GM18951 (cell line): ENCODE results near the gene SMPD3.

ENCODE experiments used
- POLR2A ChIP-seq: IDR thresholded peaks from 4 replicates; pipeline ENCODE4 v1.6.1; 2011; ENCODE audit warnings: mild to moderate bottlenecking; ENCODE audit not compliant: insufficient read length, insufficient read depth; ENCODE audit errors: extremely low read depth
- in situ Hi-C: fragments of 300-500 bp; cut with MboI; formaldehyde crosslinking; loops from one replicate; pipeline ENCODE4 v1.12.0; 2022; ENCODE audit warnings: low sequenced_read_pairs, mixed read lengths, inconsistent platforms; ENCODE audit not compliant: unreplicated experiment

The SMPD3 gene

GRCh38 chr16:68367440-68367839 lies 80.9 kb downstream of the SMPD3 start:
- no peak for TF ChIP-seq POLR2A
- in situ Hi-C loops: no loop called here

- in situ Hi-C loops: no loop called here
Observed at GRCh38 chr16:68367030-68367429, 81.3 kb downstream of the SMPD3 start.

GRCh38 chr16:68366062-68366461 lies 82.2 kb downstream of the SMPD3 start:
- in situ Hi-C loops: no loop called here
- no peak for TF ChIP-seq POLR2A

More at GRCh38 chr16:68367030-68367429, 81.3 kb downstream of the SMPD3 start:
- TF ChIP-seq POLR2A: no peak

DNA sequence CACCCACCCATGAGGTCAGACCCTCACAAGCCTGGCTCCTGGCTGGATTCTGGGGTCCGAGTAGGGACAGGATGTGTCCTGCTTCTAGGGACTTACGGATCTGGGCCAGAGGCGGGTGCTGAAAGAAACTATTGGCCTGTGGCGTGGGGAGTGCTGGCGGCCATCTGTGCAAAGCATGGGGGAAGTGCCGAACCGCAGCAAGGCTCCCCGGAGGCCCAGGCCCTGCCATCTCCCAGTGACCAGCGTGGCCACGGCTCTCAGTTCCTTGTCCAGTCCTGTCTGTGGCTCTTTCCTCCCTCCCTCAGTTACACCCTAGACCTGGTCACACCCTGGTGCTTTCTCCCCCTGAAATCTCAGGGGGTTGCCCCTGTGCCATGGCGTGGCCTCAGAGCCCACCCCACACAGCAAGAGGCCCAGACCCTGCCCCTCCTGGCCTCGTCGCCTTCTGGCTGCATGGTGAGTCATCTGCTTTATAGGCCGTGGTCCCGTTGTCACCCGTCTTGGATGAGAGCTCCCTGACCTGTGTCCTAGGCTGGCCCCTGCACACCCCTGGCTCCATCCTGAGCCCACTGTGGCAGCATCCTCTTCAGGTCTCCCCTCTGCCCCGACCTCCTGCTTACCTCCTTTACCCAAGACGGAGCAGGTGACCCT lies 83.0 kb downstream of the SMPD3 start:
- TF ChIP-seq POLR2A: no peak
- in situ Hi-C loops: no loop called here

GRCh38 chr16:68364561-68364998 lies 83.7 kb downstream of the SMPD3 start:
- in situ Hi-C loops: no loop called here
- TF ChIP-seq POLR2A: no peak

GRCh38 chr16:68363658-68364521 lies 84.4 kb downstream of the SMPD3 start:
- no peak for TF ChIP-seq POLR2A
- in situ Hi-C loops: no loop called here

DNA sequence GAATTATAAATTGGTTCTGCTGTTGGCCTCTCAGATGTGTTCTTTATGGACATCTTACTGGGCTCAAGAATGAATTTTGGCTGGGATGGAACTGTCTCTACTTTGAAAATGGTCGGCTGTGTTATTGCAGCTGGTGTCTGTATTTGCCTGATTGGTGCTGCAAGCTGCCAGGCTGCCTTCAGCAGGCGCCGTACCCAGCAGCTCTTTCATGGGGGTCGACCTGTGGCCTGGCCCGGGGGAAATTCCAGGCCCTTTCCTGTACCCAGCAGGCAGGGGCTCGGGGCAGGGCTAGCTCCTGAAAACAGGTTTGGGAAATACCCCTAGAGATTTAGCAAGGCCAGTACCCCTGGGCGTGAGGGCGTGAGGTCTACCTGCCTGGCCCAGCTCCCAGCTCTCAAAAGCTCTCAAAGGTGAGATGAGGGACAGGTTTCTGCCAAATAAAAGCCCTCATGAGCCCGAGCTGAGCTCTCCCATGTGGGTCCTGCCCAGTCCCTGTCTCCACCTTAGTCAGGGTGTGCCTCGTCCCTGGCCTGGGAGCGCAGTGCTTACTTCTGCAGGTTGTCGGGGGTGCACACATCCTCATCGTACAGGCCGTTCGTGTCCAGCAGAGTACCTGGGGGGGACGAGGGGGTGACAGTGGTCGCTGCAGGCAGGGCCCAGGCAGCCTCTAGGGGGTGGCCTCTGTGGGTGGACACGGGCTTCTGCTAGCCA lies 85.2 kb downstream of the SMPD3 start:
- no peak for TF ChIP-seq POLR2A
- in situ Hi-C loops: no loop called here

- TF ChIP-seq POLR2A: no peak
- in situ Hi-C loops: no loop called here
Observed at GRCh38 chr16:68362262-68362913, 85.9 kb downstream of the SMPD3 start.

- no peak for TF ChIP-seq POLR2A
- in situ Hi-C loops: no loop called here
Observed at GRCh38 chr16:68361485-68361884, 86.8 kb downstream of the SMPD3 start.

DNA sequence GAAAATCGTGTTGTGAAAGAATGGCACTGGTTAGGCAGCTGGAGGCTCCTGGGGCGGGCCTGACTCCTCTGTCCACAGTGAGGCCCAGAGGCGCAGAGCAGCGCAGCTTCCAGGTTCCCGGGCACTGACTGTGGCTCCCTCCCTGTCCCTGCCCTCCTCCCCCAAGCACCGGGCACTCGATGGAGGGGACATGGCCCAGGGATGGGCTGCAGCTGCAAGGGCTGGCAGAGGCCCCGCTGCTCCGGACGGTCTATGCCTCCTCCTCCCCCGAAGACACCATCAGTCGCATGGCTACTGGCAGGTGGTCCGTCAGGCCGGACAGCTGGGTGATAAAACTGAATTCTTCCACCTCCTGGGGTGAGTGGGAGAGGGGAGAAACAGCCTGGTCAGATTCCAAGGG lies 87.4 kb downstream of the SMPD3 start:
- no peak for TF ChIP-seq POLR2A
- in situ Hi-C loops: no loop called here

DNA sequence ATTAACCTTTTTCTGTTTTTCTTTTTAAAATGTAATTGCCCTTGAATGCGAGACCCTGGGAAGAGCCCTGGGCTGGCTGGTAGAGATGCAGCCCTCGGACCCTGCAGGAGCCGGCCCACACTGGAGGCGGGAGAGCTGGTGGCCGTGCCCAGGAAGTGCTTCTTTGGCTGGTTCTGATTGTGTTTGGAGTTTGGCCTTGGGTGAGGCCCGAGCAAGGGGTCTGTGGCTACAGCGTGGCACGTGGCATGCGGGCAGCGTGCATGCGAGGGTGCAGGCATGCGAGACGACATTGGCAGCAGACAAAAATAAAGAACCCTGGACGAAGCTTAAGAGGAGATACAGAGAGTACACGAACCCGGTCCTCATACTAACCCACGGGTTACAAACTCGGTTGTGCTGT lies 87.8 kb downstream of the SMPD3 start:
- in situ Hi-C loops: no loop called here

GRCh38 chr16:68359398-68360191 lies 88.7 kb downstream of the SMPD3 start:
- in situ Hi-C loops: no loop called here
- no peak for TF ChIP-seq POLR2A

More for the DNA sequence above, 87.8 kb downstream of the SMPD3 start:
- no peak for TF ChIP-seq POLR2A
